GM15510 (cell line): ENCODE measurements around the gene SLC14A1.

Source experiments
- POLR2A ChIP-seq: IDR thresholded peaks from 3 replicates; pipeline ENCODE4 v1.6.1; 2011; ENCODE audit warnings: borderline replicate concordance; ENCODE audit not compliant: insufficient read length; ENCODE audit errors: extremely low read depth

Gene SLC14A1

DNA sequence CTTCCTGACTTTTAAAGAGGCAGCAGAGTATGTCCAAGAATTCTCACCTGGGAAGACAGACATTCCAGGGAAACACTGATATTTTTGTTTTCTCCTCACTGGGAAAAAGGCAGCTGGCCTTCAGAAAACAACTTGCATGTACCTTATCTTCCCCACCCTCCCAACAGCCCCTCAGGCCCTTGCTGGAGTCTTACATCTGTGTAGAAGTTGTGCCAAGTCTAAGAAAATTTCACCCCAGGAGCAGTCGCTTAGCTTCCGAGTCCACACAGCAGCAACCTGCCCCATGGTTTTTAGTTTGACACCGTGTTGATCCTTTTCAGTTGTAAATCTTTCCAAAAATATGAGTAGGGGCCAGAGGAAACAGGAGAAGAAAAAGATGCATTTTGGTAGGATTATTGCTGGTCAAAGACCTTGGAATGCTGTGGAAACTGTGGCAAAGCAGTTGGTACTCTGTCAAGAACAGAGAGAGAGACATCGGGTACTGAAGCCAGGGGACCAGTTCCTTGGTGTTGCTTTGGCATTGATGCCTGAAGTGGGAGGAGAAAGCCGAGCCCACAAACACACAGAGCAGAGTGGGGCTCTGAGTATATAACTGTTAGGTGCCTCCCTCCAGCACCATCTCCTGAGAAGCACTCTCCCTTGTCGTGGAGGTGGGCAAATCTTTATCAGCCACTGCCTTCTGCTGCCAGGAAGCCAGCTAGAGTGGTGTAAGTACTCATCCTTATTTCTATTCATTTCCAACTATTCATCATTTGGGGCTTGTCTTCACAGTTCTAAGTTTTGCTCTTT is at the start of gene SLC14A1:
SLC14A1 (plus strand) TSS at position 615 of the 789 bp plus-strand sequence. CDS start 6,140 bp downstream, outside the sequence.
- TF ChIP-seq POLR2A = no peak

DNA sequence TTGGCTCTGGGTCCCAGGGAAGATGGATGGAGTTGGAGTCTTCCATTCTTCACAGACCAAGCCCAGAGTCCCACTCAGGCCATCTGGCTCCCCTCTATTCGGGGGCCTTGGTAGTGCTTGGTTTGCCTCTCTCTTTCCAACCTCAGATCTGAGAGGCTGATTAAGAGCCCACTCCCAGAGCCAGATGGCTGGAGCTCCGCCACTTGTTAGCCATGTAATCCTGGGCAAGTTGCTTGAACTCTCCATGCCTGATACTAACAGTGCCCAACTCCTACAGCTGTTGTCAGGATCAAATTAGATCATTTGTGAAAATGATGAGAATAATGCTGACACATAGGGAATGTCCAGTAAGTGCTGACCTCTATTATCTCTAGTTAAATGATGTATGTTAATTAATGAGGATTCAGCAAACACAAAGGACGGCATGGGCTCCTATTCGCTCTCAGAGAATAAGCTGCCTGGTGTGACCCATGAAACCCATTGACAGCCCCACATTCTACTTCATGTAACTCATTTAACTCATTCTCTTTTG is 46.6 kb upstream of the SLC14A1 start:
- no peak for TF ChIP-seq POLR2A

DNA sequence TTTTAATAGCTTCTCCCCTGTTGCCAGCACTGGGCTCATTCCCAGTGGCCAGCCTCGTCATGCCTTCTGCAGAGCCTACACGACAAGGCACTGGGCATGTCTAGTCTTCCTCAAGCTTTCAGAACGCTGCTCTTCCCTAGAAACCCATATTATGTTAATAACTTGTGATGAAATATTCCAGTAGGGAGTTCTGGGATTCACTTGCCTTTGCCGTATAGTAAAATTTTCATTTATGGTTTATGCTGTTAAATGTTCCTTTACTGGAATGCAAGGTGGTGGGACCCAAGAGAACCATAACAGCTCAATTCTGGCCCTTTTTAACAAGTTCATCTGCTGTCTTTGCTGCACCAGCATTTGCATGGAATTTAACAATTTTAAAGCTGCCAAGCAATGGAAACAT is 45.5 kb upstream of the SLC14A1 start:
- TF ChIP-seq POLR2A = no peak

DNA sequence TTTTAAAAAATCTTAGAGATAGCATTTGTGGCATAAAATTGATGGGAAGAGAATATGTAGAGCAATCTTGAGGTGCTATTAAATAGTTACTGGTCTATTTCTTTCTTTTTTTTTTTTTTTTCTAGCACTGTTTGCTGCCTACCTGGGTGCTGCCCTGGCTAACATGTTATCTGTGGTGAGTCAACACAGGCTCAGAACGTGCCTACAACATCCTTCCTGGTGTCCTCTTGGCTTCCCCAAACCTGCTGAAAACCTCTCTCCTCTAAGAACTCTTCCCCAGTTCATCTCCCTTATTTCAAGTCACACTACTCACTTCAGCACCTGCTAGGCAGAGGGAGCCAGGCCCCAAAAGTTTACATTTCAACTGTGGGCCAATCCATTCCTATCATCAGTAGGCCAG is 45.1 kb upstream of the SLC14A1 start:
- no peak for TF ChIP-seq POLR2A

DNA sequence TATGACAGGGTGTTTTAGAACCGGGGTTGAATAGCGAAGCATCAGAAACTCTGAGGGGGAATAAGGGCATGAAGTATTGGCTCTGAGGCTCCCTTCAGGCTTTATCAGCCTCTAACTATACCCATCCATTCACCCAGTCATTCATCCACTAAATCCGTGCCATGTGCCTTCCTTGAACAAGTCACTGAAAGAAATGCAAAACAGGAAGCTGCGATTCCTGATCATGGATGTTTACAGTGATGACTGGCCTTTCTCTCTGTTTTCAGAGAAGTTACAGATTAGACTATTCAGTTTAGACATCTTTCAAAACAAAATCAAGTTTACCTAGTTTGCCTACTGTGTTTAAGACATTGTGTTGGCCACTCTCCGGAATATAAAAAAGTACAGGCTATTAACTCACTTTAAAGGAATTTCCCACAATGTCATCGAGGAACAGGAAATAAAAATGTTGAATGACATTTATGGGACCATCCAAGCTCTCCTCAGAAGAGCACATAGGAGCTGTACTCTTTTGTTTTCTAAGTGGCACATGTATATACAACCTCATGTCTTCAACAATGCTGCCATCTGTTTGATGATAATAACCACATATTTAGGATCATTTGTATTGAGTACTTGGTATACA is 43.8 kb upstream of the SLC14A1 start:
- no peak for TF ChIP-seq POLR2A

DNA sequence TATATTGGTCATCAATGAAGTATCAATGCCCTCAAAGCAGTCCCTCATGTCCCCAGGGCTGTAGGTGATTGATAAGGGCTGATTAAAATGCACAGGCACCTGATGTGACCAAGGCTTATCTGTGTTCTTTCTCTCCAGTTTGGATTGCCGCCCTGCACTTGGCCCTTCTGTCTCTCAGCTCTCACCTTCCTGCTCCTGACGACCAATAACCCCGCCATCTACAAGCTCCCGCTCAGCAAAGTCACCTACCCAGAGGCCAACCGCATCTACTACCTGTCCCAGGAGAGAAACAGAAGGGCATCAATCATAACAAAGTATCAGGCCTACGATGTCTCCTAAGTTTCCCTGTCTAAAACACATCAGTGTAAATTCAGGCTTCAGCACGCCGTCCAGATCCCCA is 41.8 kb upstream of the SLC14A1 start:
- no peak for TF ChIP-seq POLR2A

DNA sequence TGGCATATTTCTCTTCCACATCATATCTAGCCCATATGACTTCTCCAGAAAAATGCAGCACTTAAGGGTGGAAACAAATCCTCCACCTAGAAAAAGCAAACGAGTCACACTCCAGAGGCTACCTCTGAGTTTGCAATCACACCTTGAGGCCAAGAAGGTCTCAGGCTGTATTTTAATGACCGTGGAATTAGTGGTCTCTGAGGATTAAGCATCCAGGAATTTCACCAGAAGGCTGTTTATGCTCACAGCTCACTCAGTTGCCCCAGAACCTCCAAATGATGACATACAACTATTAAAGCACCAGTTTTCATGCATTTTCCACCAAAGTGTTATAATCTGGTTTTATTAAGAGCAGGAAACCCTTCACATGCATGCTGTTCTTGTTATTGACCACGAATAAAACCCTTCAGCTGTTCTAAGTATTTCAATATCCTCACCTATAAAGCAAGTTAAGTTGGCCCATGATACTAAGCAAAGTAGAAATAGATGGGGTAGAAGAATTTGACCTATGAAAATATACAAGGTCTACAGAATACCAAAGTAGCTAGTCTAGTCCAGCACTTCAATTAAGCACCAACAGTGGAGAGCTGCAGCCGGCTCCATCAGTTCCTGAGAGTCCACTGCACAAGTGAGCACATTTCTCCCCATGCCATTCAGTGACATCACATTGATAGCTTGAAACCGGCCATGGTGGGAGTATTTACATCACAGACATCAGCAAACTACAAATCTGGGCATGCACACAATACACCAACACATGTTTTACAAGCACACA is 39.5 kb upstream of the SLC14A1 start:
- TF ChIP-seq POLR2A = no peak

DNA sequence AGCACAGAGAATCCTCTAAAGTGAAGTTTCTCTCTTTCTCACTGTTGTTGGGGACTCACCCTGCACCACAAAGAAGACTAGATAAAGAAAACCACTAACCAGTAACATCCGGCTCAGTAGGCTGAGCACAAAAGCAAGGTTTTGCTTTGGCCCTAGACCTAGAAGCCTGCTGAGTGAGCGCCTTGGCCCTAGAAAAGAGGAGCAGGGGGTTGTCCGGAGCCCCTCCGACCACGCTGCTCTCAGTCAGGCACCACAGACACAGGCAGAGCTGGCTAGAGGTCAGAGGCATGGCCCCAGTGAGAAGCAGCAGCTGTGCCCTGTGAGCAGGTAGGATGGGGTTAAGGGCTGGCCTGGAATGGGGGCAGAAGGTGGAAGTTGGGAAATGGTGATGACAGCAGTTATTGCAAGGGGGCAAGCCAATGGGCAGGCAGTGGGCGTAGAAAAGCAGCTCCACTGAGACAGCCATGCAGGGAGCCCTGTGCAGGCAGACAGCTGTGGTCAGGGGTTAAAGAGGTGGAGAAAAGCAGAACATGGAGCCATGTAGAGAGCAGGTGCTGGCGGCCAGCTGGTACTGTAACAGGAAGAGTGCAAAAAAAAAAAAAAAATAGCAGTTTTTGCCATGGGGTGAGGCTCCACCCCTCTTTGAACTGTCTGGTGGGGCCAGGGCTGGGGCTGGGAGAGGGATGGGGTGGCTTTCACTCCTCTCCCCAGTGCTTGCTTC is 36.9 kb upstream of the SLC14A1 start:
- TF ChIP-seq POLR2A = no peak

DNA sequence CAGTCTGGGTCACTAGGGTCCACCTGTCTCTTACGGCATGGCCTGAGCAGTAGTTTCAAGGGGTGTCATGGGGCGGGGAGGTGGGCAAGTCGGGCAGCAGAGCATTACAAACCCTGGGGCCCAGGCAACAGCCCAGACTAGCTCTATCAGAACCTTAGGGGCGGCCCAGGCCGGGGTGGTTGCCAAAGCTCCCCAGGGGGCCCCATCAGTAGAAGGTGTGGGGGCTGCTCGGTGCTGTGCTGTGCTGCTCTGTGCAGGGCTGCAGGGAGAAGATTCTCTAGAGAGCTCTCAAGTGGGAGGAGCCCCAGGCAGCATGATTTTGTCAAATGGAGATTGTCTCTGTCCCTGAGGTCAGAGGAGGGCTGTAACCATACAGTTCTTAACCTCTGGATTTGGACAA is 36.4 kb upstream of the SLC14A1 start:
- no peak for TF ChIP-seq POLR2A

DNA sequence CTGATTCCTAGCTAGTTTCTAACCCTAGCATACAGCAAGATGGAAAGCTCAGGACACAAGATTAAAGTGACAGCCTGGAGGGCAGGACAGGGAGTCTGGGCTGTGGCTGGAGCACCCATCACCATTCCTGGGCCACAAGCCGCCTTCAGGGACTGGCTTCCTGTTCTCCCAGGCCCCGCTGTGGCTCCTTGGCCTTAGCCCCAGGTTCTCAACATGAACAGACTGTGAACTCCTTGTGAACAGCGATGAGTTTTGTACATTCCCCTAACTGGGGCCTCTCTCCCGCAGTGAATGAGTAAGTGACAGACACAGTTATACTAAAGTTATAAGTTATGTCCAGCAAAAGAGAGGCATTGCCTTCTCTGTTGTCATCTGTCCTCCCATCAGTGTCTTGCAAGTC is 35.9 kb upstream of the SLC14A1 start:
- no peak for TF ChIP-seq POLR2A

DNA sequence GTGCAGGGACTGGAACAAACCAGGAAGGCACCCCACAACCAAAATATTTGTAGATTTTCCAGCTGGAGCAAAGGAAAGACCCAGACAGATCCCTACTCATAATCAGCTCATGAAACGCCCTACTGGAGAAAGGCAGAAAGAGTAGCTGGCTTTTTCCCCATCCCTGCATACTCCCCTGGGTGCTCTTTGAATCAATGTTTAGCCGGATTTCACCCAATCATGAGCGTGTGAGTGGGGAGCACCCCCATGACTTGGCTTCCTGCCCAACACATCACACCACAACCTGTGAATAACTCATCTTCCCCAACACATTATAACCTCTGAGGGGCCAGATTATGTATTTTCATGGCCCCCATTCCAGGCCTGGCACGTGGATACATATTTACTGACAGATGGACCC is 35.1 kb upstream of the SLC14A1 start:
- TF ChIP-seq POLR2A = no peak

DNA sequence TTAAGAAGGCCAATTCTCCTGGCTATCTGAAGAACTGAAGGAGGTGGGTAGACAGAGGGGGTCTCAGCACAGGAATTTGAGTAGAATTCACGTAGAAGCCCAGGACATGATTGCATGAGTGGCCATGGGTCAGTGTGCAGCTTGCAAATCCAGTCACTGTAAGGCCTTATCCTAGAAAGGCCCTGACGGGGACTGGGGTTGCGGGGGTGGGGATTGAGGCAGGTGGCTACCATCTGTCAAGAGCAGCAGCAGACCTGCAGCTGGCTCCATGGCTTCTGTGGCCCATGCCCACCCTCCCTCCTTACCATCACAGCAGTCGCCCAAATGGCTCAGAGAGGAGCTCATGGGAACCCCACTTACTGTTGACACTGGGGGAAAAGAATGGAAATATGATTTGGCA is 34.6 kb upstream of the SLC14A1 start:
- no peak for TF ChIP-seq POLR2A

DNA sequence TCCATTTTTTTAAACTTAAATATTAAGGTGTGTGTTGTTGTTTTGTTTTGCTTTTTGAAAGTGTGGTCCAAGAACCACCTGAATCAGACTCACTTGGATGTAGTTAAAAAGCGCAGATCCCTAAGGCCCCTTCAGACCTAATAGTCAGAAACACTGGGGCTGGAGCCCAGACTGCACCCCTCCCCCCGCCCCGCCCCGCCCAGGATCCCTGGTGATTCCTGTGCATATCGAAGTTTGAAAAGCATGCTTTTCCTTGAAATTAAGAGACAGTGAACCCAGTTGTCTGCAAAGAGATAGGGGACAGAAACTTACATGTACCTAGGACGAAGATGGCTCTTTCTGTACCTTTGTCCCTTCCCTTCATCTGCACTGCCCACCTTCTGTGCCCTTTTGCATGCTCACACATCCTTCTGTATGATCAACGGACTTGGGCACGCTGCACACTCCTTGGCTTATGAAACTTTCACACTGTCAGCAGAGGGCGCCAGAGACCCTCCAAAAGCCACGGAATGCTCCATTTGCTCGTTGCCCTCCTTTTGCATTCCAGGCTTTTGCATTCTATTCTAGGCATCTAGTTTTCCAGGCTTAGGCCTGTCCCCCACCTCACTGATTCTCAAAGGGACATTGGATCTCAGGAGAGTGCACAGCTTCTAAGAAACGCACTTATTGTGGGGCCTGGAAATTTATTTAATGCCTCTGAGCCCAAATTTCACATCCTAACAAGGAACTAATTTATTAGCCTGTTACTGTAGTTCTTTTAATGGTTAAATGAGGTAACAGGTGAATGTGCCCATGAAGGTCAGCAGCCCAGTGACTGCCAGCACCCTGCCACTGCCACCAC is 32.8 kb upstream of the SLC14A1 start:
- TF ChIP-seq POLR2A = no peak

DNA sequence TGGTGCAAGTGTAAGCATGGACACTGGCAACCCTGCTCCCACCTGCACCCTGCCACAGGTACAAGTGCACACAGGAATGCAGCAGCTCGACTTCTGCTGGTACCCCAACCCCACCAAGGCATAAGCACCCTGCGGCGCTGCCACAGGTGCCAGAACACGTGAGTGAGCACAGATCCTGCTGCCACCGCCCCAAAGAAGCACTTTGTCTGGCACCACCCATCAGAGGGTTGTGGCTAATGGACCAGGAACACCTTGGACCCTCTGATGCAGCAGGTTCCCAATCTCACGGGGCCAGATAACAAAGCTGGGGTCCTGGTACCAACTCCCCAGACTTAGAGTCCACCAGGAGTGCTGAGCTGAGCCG is 32.2 kb upstream of the SLC14A1 start:
- no peak for TF ChIP-seq POLR2A

DNA sequence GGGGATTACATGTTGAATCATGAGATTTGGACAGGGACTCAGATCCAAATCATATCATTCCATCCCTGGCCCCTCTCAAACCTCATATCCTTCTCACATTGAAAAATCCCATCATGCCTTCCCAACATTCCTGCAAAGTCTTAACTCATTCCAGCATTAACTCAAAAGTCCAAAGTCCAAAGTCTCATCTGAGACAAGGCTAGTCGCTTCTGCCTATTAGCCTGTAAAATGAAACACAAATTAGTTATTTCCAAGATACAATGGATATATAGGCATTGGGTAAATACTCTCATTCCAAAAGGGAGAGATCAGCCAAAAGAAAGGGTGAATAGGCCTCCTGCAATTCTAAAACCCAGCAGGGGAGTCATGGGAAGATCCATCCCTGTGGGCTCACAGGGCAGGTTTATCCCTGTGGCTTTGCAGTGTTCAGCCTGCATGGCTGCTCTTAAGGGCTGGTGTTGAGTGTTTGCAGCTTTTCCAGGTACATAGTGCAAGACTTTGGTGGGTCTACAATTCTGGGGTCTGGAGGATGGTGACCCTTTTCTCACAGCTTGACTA is 21.2 kb upstream of the SLC14A1 start:
- no peak for TF ChIP-seq POLR2A

DNA sequence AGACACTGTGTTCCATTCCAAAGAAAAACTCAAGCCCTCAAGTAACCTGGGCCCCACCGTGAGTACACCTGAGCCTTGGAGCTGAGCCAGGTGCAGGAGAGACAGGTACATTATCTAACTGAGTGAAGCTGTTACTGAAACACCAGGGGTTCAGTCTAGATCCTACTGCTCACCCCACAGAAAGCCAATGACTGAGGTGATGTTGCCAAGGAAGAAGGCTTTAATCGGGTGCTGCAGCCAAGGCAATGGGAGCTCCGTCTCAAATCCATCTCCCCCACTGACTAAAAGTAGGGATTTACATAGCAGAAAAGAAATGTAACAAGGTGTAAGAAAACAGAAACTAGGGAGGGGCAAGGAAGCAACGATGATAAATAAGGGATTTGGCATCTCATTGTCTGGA is 15.2 kb upstream of the SLC14A1 start:
- TF ChIP-seq POLR2A = no peak
